HepG2 (cell line): ENCODE data around the gene FETUB. TPM values are rescaled to one million over a fixed set of nuclear protein-coding genes. Genes with fewer than 3 reads are reported as not detected.

ENCODE experiments used
- ARID5B ChIP-seq: IDR thresholded peaks from 2 replicates; pipeline ENCODE4 v1.4.0; 2020; ENCODE audit warnings: mild to moderate bottlenecking, missing genetic modification reagents
- BCL6 ChIP-seq: IDR thresholded peaks from 2 replicates; pipeline ENCODE4 v1.6.1; 2016; ENCODE audit warnings: missing genetic modification reagents, missing compliant biosample characterization
- CEBPG ChIP-seq: IDR thresholded peaks from 2 replicates; pipeline ENCODE4 v1.6.1; 2016
- ESRRA ChIP-seq: sonication (generic); formaldehyde crosslinking; IDR thresholded peaks from 2 replicates; pipeline ENCODE4 v1.5.1; 2020; ENCODE audit warnings: mild to moderate bottlenecking, low read depth, missing genetic modification reagents
- GABPA ChIP-seq, 2 experiments: IDR thresholded peaks; 2 replicates each; pipeline ENCODE4 v1.6.1; 2011 to 2016; ENCODE audit warnings: low read depth in 2 of 2, low read length in 1 of 2, missing biosample characterization in 1 of 2, missing genetic modification characterization in 1 of 2
- GFI1 ChIP-seq: sonication (generic); formaldehyde crosslinking; IDR thresholded peaks from 2 replicates; pipeline ENCODE4 v1.5.0; 2020; ENCODE audit warnings: missing genetic modification reagents, mild to moderate bottlenecking, borderline replicate concordance
- HIC2 ChIP-seq: sonication (generic); formaldehyde crosslinking; IDR thresholded peaks from 2 replicates; pipeline ENCODE4 v1.9.0; 2022; ENCODE audit warnings: low read depth, missing genetic modification reagents
- HNF4A ChIP-seq: sonication (generic); formaldehyde crosslinking; IDR thresholded peaks from 2 replicates; pipeline ENCODE4 v1.4.0; 2020; ENCODE audit warnings: missing genetic modification reagents
- KLF16 ChIP-seq, 2 experiments: sonication (generic) in 1 of 2; formaldehyde crosslinking in 1 of 2; IDR thresholded peaks; 2 replicates each; pipeline versions ENCODE4 v1.6.1 to v1.8.0; 2016 to 2023; ENCODE audit warnings: missing genetic modification reagents in 2 of 2, missing compliant biosample characterization in 1 of 2
- LCORL ChIP-seq, 2 experiments: fragments of 450-650 bp in 1 of 2; sonication (generic) in 1 of 2; formaldehyde crosslinking in 1 of 2; IDR thresholded peaks; 2 replicates each; pipeline versions ENCODE4 v1.5.0 to v1.6.1; 2017 to 2020; ENCODE audit warnings: antibody characterized with exemption in 1 of 2, missing genetic modification reagents in 1 of 2
- MED1 ChIP-seq: sonication (generic); formaldehyde crosslinking; IDR thresholded peaks from 2 replicates; pipeline ENCODE4 v1.4.0; 2020; ENCODE audit warnings: missing genetic modification reagents
- MED8 ChIP-seq: sonication (generic); formaldehyde crosslinking; IDR thresholded peaks from 2 replicates; pipeline ENCODE4 v1.8.1; 2023; ENCODE audit warnings: mild to moderate bottlenecking, missing genetic modification reagents; ENCODE audit not compliant: insufficient replicate concordance
- MIXL1 ChIP-seq: IDR thresholded peaks from 2 replicates; pipeline ENCODE4 v1.6.1; 2016
- NCOA1 ChIP-seq: sonication (generic); formaldehyde crosslinking; IDR thresholded peaks from 2 replicates; pipeline ENCODE4 v1.9.0; 2021; ENCODE audit warnings: missing genetic modification reagents
- NCOR1 ChIP-seq: fragments of 200-600 bp; sonication (generic); IDR thresholded peaks from 2 replicates; pipeline ENCODE4 v1.7.0; 2017; ENCODE audit warnings: antibody characterized with exemption, low read length, borderline replicate concordance
- NFYC ChIP-seq: IDR thresholded peaks from 2 replicates; pipeline ENCODE4 v1.6.1; 2016; ENCODE audit warnings: missing genetic modification reagents, missing compliant biosample characterization
- RCOR2 ChIP-seq: IDR thresholded peaks from 2 replicates; pipeline ENCODE4 v1.6.1; 2016; ENCODE audit warnings: missing biosample characterization, missing genetic modification reagents
- RFX1 ChIP-seq: fragments of 450-650 bp; IDR thresholded peaks from 2 replicates; pipeline ENCODE4 v1.6.1; 2017
- RFX3 ChIP-seq: IDR thresholded peaks from 2 replicates; pipeline ENCODE4 v1.6.1; 2016; ENCODE audit warnings: missing biosample characterization, missing genetic modification reagents
- SAP130 ChIP-seq: IDR thresholded peaks from 2 replicates; pipeline ENCODE4 v1.6.1; 2016; ENCODE audit warnings: low read depth
- SOX5 ChIP-seq: IDR thresholded peaks from 2 replicates; pipeline ENCODE4 v1.6.1; 2016; ENCODE audit warnings: borderline replicate concordance
- THAP11 ChIP-seq: IDR thresholded peaks from 2 replicates; pipeline ENCODE4 v1.6.1; 2016; ENCODE audit warnings: missing biosample characterization, missing genetic modification reagents
- THAP8 ChIP-seq: sonication (generic); formaldehyde crosslinking; IDR thresholded peaks from 2 replicates; pipeline ENCODE4 v1.5.1; 2020; ENCODE audit warnings: missing genetic modification reagents, mild to moderate bottlenecking, borderline replicate concordance
- ZBTB34 ChIP-seq: sonication (generic); formaldehyde crosslinking; IDR thresholded peaks from 2 replicates; pipeline ENCODE4 v1.8.0; 2022; ENCODE audit warnings: mild to moderate bottlenecking, missing genetic modification reagents
- ZMYM4 ChIP-seq: sonication (generic); formaldehyde crosslinking; IDR thresholded peaks from 2 replicates; pipeline ENCODE4 v1.8.1; 2023; ENCODE audit warnings: mild to moderate bottlenecking, missing genetic modification reagents
- polyA plus RNA-seq, 8 experiments: library from polyadenylated mRNA; depleted of rRNA in 3 of 8; stranded (reverse) in 7 of 8; unstranded in 1 of 8; fragments of >200 nt; fragmentation: Illumina TruSeq in 4 of 8; extraction: Trizol in 4 of 8; gene quantifications; 2 replicates each; pipeline versions ENCODE4 v1.2.1 to v1.2.3, GENCODE V29; 2011 to 2016; ENCODE audit warnings: low read depth in 4 of 8, missing spikeins in 1 of 8, mixed read lengths in 1 of 8; ENCODE audit not compliant: insufficient read depth in 1 of 8
- total RNA-seq, 5 experiments: library from RNA; depleted of rRNA; stranded (reverse); fragments of >200 nt; fragmentation: Illumina TruSeq; extraction: Trizol; gene quantifications; 2 replicates each; pipeline ENCODE4 v1.2.3, GENCODE V29; 2016; ENCODE audit warnings: low read depth in 1 of 5

The FETUB gene
- total and polyA plus RNA-seq, 2 of the 13 experiments (the other 11 are each of a cell fraction or from before 2014, with no cell fraction given), result 2.1 to 4.4 TPM

- TF ChIP-seq ZMYM4 (CRISPR knock-in tag) (0 out of 2 replicates have a peak, but pooled peaks have one; percentile 16), SAP130 (CRISPR knock-in tag) (peak; percentile 63), RCOR2 (CRISPR knock-in tag) (0 out of 2 replicates have a peak, but pooled peaks have one; percentile 31), HIC2 (CRISPR knock-in tag) (no peak), GFI1 (CRISPR knock-in tag) (peak; percentile 40; the same call in 1 of the 2 replicates), NFYC (peak; percentile 70), ARID5B (CRISPR knock-in tag) (peak; percentile 62), LCORL (IDR thresholded peaks at IDR 0.05) (no peak), LCORL (CRISPR knock-in tag; IDR thresholded peaks at IDR 0.05) (0 out of 2 replicates have a peak, but pooled peaks have one; percentile 33), GABPA (IDR thresholded peaks at IDR 0.05; ENCODE audit: low read depth, low read length) (no peak), GABPA (CRISPR knock-in tag; IDR thresholded peaks at IDR 0.05; ENCODE audit: low read depth) (peak; percentile 29; the same call in 1 of the 2 replicates), CEBPG (CRISPR knock-in tag) (peak; percentile 47; the same call in 1 of the 2 replicates), SOX5 (0 out of 2 replicates have a peak, but pooled peaks have one; percentile 37), ZBTB34 (no peak), HNF4A (CRISPR knock-in tag) (peak; percentile 90), NCOA1 (CRISPR knock-in tag) (0 out of 2 replicates have a peak, but pooled peaks have one; percentile 34), THAP8 (no peak), THAP11 (0 out of 2 replicates have a peak, but pooled peaks have one; percentile 5), MIXL1 (CRISPR knock-in tag) (peak; percentile 64; the same call in 1 of the 2 replicates), BCL6 (CRISPR knock-in tag) (0 out of 2 replicates have a peak, but pooled peaks have one; percentile 30), MED1 (CRISPR knock-in tag) (peak; percentile 82; the same call in 1 of the 2 replicates), RFX1 (no peak), ESRRA (CRISPR knock-in tag) (peak; percentile 52; the same call in 1 of the 2 replicates), RFX3 (CRISPR knock-in tag) (no peak), MED8 (CRISPR knock-in tag) (peak; percentile 29), KLF16 (CRISPR knock-in tag; IDR thresholded peaks at IDR 0.05) (0 out of 4 replicates have a peak, but pooled peaks of 1 of the 2 experiments have one; percentile 11), NCOR1 (peak; percentile 74; the same call in 1 of the 2 replicates)
These were observed 46.3 kb upstream of the FETUB start (continued) for GRCh38 chr3:186593862-186594261.
